Measurements from ENCODE around the gene FOXC2.

The FOXC2 gene

DNA sequence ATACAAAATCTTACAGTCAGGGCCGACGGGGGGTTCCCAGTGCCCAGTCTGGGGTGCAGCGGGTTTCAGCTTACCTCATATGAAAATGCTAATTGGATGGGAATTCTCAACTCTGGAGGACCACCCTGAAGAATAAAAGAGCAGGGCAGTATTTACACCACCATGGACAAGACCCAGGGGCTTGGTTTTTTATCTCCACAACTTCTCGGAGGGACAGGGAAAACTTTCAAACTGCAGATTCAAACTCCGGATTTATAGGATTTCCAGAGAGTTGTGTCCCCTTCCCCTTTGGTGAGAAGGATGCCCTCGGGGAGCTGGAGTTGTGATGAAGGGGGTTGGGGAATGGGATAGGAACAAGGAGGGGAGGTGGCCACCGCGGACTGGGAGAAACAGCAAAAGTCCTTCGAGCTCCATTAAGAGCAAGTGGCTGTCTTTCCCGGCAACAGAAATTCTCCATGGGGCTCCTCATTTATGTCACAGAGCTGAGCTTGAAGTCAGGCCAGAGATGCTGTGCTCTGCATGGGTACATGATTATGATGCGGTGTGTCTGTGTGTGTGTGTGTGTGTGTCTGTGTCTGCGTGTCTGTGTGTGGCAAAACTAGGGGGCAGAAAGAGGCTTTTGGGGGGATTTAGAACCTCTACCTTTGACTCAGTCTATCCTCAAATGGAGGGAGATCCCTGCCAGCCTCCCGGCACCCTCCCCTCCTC is 27.4 kb downstream of the FOXC2 start:
- no peak for DNase-seq

- no peak for DNase-seq
Observed at GRCh38 chr16:86594721-86595120, 28.1 kb downstream of the FOXC2 start.

DNA sequence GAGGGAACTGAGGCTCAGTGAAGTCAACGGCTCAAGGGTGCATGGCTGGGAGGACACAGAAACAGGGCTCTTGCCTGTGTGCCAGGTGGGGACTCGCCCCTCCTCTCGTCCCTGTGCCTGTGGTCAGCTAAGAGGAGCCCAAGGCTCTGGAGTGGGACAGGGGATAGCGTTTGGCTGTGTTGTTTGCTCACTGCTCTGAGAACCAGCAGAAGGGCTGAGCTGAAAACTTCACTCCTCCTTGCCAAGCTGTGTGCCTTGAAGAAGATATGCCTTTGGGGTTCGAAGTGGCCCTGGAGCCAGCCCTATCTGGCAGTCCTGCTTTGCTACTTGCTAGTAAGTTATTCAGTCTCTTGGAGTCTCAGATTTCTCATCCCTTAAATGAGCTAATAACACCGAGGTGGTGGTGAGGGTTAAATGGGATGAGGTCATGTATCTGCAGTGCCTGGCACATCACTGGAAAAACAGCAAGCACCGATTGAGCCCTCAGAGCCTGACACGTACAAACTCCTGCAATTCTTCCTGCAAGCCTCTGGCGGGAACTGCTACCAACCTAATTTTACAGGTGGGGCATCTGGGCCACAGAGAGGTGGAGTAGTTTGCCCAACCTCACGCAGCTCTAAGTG is 29.5 kb downstream of the FOXC2 start:
- DNase-seq: no peak

DNA sequence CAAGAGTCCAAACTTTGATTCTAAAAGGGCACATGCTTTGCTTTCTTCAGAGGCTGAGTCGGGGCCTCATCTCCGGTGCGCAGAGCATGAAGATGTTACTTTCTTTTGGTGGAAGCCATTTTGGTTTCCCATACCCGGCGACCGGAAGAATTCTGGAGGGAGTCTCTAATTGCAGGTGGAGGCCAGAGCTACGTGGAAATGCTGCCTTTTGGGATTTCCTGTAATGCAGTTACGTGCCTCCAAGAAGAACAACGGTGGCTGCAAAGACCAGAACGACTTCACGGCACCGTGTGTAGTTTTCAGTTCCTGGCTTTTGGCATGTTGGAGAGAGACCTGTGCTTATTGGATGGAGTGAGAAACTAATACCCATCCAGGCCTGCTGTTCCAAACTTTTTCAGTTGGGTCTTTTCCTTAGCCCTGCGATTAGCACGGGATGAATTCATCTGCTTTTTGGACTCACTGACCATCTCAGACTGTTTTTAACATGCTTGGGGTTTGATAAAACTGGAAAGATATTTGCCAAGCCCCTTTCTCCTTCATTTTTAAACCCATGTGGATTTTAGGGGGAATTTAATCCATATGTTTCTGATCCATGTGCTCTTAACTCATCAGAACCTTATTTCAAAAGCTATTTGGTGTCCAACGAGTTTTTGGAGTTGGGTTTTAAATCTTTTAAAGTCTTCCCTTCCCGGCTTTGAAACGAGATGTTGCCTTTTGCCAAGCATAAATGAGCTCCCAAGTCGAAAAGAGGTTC is 30.7 kb downstream of the FOXC2 start:
- DNase-seq: no peak

GRCh38 chr16:86597880-86598606 is 31.4 kb downstream of the FOXC2 start:
- DNase-seq: no peak

- DNase-seq: no peak
Observed at GRCh38 chr16:86598607-86599565, 32.3 kb downstream of the FOXC2 start.

GRCh38 chr16:86601356-86601755 is 34.7 kb downstream of the FOXC2 start:
- no peak for DNase-seq

- no peak for DNase-seq
Observed at GRCh38 chr16:86602521-86602920, 35.9 kb downstream of the FOXC2 start.

DNA sequence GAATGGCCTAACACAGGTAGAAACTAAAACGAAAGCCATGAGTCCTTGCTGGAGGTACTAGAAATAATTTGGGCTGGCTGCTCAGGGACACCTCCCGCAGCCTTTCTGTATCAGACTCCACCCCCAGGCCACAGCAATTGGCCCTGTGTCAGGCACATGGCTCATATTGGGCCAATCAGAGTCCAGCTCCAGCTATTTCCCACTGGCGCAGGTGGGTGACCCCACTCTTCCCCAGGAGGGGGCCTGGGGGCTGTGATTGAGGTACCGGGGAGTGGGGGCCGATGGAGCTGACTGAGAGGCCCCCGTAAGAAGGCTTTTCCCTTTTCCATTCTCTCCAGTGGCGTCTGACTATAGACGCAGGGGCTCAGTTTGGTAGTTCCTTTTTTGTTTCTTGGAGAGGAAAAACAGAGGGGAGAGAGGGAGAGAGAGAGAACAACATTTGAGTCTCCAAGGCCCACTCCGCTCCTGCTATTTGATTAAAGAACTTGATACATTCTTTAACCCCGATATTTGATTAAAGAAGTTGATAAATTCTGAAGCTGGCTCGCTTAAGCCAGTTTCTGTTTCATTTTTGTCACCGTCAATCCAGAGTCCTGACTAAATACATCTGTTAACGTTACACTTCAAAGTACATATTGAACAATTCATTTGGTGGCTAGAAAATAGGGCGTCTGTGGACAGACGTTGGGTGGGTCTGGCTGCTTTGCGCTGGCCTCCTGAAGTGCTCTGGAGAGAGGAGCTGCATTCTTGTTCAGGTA is 38.0 kb downstream of the FOXC2 start:
- DNase-seq: peak; percentile 59

DNA sequence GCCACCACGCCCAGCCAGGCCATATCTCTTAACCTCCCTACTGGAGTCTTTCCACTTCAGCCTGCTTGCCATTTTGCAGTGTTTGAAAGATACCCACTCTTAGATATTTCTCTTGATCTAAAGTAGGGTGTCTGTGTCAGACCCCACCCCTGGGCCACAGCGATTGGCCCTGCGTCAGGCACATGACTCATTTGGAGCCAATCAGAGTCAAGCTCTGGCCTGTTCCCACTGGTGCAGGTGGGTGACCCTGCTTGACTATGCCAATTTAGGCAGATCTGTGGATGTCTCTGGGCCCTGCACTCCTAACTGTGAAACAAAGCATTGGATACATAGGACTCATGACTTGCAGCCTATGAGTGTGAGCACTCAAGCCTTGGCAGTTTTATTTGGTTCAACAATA is 39.3 kb downstream of the FOXC2 start:
- no peak for DNase-seq

DNA sequence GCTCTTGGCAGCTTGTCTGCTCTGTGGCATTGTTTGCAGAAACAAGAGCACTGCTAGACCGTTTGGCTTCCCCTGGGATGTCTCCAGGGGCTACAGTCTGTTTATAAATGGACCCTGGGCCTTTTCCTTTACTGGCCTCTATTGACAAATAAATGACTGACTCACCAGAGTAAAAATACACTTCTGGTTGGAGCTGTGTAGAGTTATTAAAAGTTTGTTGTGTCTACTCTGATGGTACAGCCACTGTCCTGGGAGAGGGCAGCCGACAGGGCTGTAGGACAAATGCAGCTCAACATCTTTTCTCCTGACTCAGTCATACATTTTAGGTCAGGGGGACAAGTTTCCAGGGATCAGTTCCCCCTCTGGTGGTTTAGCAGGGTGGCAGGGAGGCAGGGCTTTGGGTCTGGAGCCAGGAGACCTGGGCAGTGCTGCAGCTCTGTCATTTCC is 41.7 kb downstream of the FOXC2 start:
- no peak for DNase-seq

- no peak for DNase-seq
Observed at GRCh38 chr16:86609115-86609514, 42.5 kb downstream of the FOXC2 start.

DNA sequence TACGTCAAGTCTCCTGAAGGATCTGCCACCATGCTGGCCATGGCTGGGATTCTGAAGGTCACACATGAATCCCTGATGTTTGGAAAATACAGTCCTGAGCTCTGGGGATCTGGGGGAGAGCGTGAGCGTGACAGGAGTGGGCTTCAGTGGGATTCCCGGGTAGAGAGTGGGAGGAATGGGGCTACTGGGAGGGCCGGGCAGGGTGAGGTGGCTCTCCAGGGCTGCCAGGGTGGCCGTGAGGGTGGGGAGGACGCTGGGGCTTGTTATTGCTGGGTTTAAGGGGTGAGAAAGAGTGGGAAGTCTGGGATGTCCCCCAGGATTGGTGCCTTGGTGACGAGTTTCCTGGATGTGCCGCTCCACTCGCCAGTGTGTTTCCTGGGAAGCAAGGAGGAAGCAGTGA is 43.0 kb downstream of the FOXC2 start:
- DNase-seq: no peak

- no peak for DNase-seq
Observed at GRCh38 chr16:86610779-86611524, 44.3 kb downstream of the FOXC2 start.

DNA sequence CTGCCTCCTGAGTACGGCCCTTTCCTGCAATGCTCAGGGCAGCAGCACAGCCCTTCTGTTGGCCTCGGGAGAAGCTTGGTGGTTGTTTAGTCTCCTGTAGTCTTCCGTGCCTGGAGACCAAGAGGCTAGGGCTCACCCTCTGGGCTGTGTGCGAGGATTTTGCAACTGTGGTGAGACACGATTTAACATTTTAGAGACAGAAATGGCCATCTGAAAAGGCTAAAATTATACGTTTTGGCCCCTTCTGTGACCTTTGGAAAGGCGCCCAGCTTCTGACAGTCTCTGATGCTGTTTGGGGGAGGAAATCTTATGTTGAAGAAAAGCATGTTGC is 44.9 kb downstream of the FOXC2 start:
- no peak for DNase-seq

- DNase-seq: no peak
Observed at GRCh38 chr16:86611941-86612340, 45.3 kb downstream of the FOXC2 start.

- DNase-seq: no peak
Observed at GRCh38 chr16:86614699-86615098, 48.1 kb downstream of the FOXC2 start.

GRCh38 chr16:86616906-86617305 is 50.3 kb downstream of the FOXC2 start:
- DNase-seq: no peak

- no peak for DNase-seq
Observed at GRCh38 chr16:86618431-86619238, 52.0 kb downstream of the FOXC2 start.
